Caki2 (cell line): ENCODE data around the gene LPAR4. TPM values are rescaled to one million over a fixed set of nuclear protein-coding genes. Genes with fewer than 3 reads are reported as not detected.
A peak's percentile ranks its signal among the peaks of the same experiment; 100 is the strongest.
"Not testable (repeated sequence)": the region's sequence is repeated elsewhere in the genome, so short reads cannot be mapped to it uniquely, and the experiment has no call there.

Experiments used
- DNase-seq: peaks from one replicate; pipeline ENCODE4 v3.0.0-alpha.2; 2015; ENCODE audit warnings: low read depth
- in situ Hi-C: cut with HindIII; loops from 2 replicates; pipeline ENCODE4 v1.10.0; 2016; ENCODE audit warnings: low sequenced_read_pairs, low pct_unique_long_range_greater_than_20kb, mixed read lengths
- total RNA-seq: library from RNA; depleted of rRNA; stranded (reverse); fragments of >200 nt; shearing (Covaris generic); gene quantifications from 2 replicates; pipeline ENCODE4 v1.2.3, GENCODE V29; 2014; ENCODE audit warnings: low replicate concordance; rRNA removed

The LPAR4 gene
- not detected in 2 replicates for total RNA-seq

DNA sequence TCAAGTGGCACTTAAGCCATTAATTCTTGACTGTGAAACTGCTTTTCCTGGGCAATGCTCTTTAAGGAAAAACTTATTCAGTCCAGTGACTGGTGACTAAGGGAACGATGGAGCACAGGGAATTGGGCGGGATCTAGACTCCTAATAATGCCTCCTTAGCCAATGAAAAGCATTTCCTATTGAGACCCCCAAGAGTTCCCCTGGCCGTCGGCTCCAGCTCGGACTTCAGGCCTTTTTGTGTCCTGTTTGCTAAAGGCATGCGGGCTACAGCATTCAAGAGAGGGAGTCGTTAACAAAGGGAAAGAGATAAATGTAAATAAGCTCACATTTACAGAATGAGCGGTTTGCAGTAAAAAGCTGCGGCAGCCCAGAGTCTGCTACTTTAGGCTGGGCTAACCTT lies at the start of gene LPAR4:
Gene LPAR4, plus strand, starts transcription at position 232 of the 400 bp plus-strand sequence. CDS start 7,150 bp downstream, outside the sequence.
- DNase-seq = no peak
- in situ Hi-C loops = no loop called here

DNA sequence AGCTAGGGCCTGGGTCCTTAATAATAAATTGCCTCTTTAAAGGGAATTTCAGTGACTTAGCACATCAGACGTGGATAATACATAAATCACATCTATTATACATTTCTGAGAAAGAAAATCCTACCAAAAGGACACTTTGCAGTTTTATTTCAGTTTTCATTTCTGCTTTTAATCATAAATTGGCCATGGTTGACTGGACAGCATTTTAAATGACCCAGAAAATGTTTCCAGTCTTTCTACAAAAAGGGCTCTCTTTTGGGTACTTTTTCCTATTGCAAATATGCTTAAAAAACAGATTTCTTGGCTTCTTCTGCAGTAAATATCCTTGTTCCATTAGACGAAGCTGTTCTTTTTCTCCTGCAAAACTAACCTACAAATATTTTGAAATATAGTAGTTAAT lies 41.4 kb upstream of the LPAR4 start:
- in situ Hi-C loops = no loop called here
- DNase-seq = no peak

DNA sequence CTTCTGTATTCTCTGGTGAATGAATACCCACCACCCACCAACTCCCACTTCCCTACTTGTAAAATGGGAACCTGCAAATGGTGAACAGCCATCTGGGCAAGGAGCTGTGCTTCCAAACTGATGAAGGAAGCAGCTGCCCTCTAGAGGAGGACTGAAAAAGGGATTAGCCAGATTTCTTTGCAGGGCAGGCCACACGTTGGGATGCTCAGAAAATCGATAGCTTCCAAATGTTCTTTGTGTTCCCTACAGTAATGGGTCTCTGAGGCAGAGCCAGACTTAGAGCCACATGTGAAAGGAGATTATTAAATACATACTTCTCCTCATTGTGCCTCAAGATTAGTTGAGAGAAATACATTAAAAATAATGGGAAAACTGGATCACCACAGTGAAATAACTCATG lies 39.3 kb upstream of the LPAR4 start:
- DNase-seq = peak; percentile 17
- in situ Hi-C loops = no loop called here

GRCh38 chrX:78708816-78709215 lies 38.7 kb upstream of the LPAR4 start:
- in situ Hi-C loops = no loop called here
- DNase-seq = no peak

- no peak for DNase-seq
- in situ Hi-C loops = no loop called here
These were observed 37.3 kb upstream of the LPAR4 start for GRCh38 chrX:78710171-78710570.

DNA sequence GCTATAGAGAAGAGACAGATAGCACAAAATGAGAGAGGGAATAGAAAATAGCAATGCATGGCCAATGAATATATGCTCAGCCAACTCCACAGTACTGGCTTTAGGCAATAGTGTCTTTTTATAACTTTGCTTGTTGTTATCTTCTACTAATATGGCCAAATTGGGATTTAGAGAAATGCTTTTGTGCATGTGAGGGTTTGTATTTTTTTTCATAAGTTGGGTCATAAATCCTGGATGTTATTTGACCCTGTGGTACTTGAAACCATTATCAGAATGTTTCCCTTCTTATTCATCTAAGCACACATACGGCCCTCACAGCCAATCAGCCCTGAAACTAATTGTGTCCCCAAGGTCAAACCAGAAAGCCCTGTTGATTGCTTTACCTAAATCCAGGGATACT lies 35.2 kb upstream of the LPAR4 start:
- in situ Hi-C loops = no loop called here
- no peak for DNase-seq

- no peak for DNase-seq
- in situ Hi-C loops = no loop called here
These were observed 22.2 kb upstream of the LPAR4 start for GRCh38 chrX:78725287-78725686.

GRCh38 chrX:78746496-78746895 lies 1.0 kb upstream of the LPAR4 start:
- DNase-seq = no peak
- in situ Hi-C loops = no loop called here

DNA sequence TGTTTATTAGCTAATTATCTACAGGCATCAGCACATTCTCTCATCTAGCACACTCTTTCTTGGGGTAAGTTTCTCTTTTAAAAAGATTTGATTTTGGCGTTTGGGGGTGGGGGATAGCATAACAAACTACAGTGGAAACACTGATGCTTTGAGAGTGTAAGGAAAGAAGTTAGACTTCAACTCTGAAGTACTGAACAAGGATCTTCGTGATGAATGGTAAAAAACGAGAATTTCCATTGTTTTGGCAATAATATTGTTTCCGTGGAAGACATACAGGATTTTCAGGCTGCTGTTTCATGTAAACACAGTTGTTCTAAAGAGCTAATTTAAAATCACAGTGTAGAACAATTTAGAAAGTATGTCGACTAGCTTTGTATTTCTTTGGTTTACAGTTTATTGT lies 451 bp downstream of the LPAR4 start:
- in situ Hi-C loops = no loop called here
- DNase-seq = no peak

GRCh38 chrX:78748846-78749245 lies 1.3 kb downstream of the LPAR4 start:
- DNase-seq = no peak
- in situ Hi-C loops = no loop called here

DNA sequence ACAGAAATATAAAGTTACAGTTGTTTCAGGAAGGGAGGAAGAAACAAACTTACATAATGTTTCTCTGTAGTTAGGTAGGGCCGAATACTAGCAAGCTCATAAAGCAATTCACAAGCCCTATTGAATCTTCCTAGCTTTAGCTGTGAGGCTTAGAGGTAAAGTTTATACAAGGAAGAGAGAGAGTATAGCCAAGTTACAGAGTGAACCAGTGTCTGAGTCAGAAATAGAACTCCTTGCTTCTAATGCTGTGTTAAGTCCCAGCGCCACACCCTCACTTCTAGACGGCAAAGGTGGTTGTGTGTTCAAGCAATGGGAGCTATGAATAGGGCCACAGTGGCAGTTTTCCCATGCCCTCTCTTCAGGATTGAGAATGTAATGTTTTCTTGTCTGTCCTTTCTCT lies 6.1 kb downstream of the LPAR4 start:
- no peak for DNase-seq
- in situ Hi-C loops = no loop called here

- in situ Hi-C loops = no loop called here
- DNase-seq = no peak
These were observed 7.4 kb downstream of the LPAR4 start for GRCh38 chrX:78754917-78755316.

DNA sequence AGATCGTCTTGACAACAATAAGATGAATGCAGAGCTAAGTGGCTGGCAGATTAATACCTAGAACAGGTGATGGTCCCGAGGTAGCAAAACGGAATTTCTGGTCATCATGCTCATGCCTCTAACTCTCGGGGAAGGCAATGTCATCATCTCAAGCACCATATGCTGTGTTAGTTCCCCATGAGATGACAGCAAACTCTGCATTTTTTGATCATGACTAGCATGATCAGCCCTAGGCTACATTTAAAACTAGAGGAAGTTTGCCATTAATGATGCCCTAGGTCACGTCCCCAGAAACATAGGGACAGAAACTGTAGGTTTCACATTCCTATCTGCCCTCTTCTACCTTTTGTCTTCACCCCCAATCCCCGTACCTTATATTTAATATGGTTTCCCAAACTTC lies 11.6 kb downstream of the LPAR4 start:
- in situ Hi-C loops = no loop called here

DNA sequence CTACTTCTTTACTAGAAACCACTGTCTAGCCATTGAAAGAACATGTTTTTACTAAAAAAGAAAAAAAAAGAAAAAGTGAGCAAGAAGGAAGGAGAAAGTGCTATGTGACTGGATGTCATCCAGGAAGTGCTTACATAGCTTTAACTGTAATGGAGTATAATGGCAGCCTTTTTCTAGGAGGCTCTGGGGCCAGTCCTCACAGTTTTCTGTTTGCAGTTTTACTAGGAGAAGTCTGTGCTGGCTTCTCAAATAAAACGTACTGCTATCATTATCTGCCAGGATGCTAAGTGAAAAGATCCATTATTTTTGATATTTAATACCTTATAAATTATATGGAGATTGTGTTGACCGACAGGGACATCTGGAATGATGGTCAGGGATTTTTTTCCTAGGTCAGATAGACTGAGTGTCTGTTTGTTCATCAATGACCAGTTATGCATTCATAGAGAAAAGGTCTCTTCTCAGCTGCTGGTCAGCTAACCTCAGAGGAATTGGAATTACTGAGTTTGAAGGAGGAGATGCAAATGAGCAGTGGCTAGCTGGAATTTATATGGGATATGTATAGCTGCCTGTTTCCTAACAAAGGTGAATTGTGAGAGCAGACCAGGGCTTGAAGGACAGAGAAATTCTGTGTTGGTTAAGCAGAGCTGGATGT lies 21.7 kb downstream of the LPAR4 start:
- in situ Hi-C loops = no loop called here
- no peak for DNase-seq

More for the DNA sequence above, 11.6 kb downstream of the LPAR4 start:
- DNase-seq = no peak

DNA sequence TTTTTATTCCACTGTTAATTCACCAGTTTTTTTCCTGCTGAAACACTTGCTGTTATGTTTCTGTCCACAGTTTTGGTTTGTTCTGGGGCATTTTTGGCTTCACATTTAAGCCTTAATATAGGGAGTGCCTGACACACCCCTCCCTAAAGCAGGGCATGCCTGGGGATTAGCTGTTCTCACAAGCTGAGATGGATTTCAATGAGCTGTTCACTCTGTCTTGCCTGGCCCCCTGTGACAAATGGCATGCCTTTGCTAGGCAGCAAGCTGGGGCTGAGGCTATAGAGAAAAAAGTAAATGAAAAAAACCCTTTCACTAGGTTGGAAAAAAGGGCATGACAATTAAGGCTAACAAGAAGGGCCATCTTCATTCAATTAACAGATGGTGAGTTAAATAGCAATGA lies 22.4 kb downstream of the LPAR4 start:
- in situ Hi-C loops = no loop called here
- DNase-seq = no peak

GRCh38 chrX:78796916-78797315 lies 49.4 kb downstream of the LPAR4 start:
- DNase-seq = no peak
- in situ Hi-C loops = no loop called here

GRCh38 chrX:78800114-78800513 lies 52.6 kb downstream of the LPAR4 start:
- DNase-seq = no peak
- in situ Hi-C loops = no loop called here

GRCh38 chrX:78800694-78801093 lies 53.2 kb downstream of the LPAR4 start:
- in situ Hi-C loops = no loop called here
- DNase-seq = no peak

- in situ Hi-C loops = no loop called here
- DNase-seq = no peak
These were observed 54.0 kb downstream of the LPAR4 start for GRCh38 chrX:78801522-78801921.

- DNase-seq, in situ Hi-C loops: not testable (repeated sequence)
These were observed 55.0 kb downstream of the LPAR4 start for GRCh38 chrX:78802526-78802925.
